OCI-LY3 (cell line): Measurements from ENCODE around the gene WDR77.

ENCODE experiments used
- EZH2phosphoT487 ChIP-seq: fragments of 200-600 bp; shearing (Covaris generic); IDR thresholded peaks from 2 replicates; pipeline ENCODE4 v1.6.1; 2018; ENCODE audit warnings: antibody characterized with exemption, mixed run types, low read depth
- TF ChIP-seq, protein P1 (sequence below): fragments of 200-600, 300-600 bp; sonication (generic); IDR thresholded peaks from 2 replicates; pipeline ENCODE4 v1.5.1; 2014; ENCODE audit warnings: antibody characterized with exemption, low read length, low read depth

DNA sequence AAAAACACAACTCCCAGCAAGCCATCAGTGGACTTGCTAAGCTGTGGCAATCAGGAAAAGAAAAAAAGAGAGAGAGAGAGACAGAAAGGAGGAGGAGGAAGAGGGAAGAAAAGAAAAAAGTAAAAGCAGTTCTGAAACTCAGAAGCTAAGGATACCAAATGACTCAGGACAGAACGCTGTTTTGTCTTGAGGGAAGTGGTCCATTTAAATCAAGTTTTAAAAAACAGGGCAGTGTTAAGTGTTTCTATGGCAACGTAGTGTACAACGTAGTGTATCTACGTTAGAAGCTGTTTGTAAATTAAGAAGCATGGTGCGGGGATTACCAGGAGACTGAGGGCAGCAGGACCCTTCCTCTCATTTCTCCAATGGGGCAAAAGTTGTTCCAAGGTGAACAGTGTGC is 48.5 kb upstream of the WDR77 start:
- TF ChIP-seq, protein P1, sequence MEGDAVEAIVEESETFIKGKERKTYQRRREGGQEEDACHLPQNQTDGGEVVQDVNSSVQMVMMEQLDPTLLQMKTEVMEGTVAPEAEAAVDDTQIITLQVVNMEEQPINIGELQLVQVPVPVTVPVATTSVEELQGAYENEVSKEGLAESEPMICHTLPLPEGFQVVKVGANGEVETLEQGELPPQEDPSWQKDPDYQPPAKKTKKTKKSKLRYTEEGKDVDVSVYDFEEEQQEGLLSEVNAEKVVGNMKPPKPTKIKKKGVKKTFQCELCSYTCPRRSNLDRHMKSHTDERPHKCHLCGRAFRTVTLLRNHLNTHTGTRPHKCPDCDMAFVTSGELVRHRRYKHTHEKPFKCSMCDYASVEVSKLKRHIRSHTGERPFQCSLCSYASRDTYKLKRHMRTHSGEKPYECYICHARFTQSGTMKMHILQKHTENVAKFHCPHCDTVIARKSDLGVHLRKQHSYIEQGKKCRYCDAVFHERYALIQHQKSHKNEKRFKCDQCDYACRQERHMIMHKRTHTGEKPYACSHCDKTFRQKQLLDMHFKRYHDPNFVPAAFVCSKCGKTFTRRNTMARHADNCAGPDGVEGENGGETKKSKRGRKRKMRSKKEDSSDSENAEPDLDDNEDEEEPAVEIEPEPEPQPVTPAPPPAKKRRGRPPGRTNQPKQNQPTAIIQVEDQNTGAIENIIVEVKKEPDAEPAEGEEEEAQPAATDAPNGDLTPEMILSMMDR = no peak
- no peak for TF ChIP-seq EZH2phosphoT487
